ENCODE data around the gene ATP2B2. TPM values are rescaled to one million over a fixed set of nuclear protein-coding genes. Genes with fewer than 3 reads are reported as not detected.

Gene ATP2B2
- total and polyA plus RNA-seq, 9 of the 15 experiments (the other 6 are each of a cell fraction or from before 2014, with no cell fraction given) = 0.06 TPM; not detected in 8

DNA sequence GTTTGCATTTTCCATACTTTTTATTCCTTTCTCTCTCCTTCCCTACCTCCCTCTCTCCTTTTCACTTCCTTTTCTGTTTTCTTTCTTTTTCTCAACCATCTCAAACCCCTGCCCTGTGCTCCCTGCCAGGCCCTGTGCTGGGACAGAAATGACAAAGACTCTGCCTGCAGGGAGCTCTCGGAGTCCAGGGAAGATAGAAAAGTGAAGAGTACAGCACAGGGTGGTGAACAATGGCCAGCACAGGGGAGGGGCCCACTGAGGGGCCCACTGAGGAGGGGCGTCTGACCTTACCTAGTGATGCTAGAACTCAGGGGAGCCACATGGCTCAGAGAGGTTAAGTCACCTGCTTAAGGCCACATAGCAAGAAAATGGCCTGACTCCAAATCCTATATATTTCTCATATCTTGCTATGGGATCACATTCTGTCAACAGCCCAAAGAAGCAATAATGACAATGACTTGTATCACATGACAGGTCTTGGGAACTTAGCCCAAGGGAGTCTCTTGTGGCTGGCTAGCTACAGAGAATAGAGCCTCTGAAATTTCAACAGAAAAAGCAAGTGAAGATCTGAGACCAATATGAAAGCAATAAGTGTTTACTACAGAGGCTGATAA, 44.3 kb upstream of the ATP2B2 start:
- H3K4me2 ChIP-seq (ENCODE audit: insufficient read depth, low read length) = no peak overlapping the region
- no peaks in the 10 kb centered on the region for H3K9me3 ChIP-seq (replicated peaks; ENCODE audit: control insufficient read depth, insufficient read depth, low read depth, low read length)
- no peaks in the 10 kb centered on the region; a peak in 2 of 5 replicates for H3K4me1 ChIP-seq (replicated peaks in 1 of 2; ENCODE audit: control insufficient read depth in 2 of 2, insufficient read depth in 2 of 2, low read length in 2 of 2)
- FAIRE-seq (no peak), ATAC-seq (no peak), DNase-seq (ENCODE audit: extremely low read depth in 1 of 4, low spot score in 3 of 4) (no peak)
- H3K27ac ChIP-seq (ENCODE audit: extremely low read depth, low read depth, low read length) = no peak overlapping the region
- no peaks in the 10 kb centered on the region for H3K36me3 ChIP-seq (ENCODE audit: control insufficient read depth, insufficient read depth, low read length)
- ChIA-PET POLR2A (interaction anchor here (0.8 to 1.0 kb wide), 2 partner anchors 8 to 27 kb away, joined by 3 to 5 read pairs; no protein-coding TSS in a partner anchor), CTCF (ENCODE audit: low intra/inter-chr PET ratio) (no interaction called here)
- H2AFZ ChIP-seq (ENCODE audit: low read depth, low read length) = no peak overlapping the region
- peaks cover 5 to 27% of the 10 kb centered on the region in 2 experiments; a peak in 4 of 5 replicates for H3K27me3 ChIP-seq (ENCODE audit: control insufficient read depth in 2 of 2, insufficient read depth in 2 of 2, low read length in 2 of 2)
- no peaks in the 10 kb centered on the region for H3K9me1 ChIP-seq (ENCODE audit: control insufficient read depth, insufficient read depth, low read length)
- 17% methylated on average over 2 of the region's 2 CpGs for WGBS (ENCODE audit: insufficient coverage, low coverage, missing lambda C conversion rate)
- intact Hi-C loops (cut with micrococcal nuclease) = no loop called here
- H4K20me1 ChIP-seq (replicated peaks; ENCODE audit: control insufficient read depth, insufficient read depth, low read length) = peaks cover 3% of the 10 kb centered on the region; the same call in 1 of the 2 replicates
- in situ Hi-C loops (cut with MboI) = no loop called here
- BruUV-seq (replicated peaks) = no TSS peak
- no peaks in the 10 kb centered on the region for H3K79me2 ChIP-seq (ENCODE audit: control insufficient read depth, insufficient read depth, low read length)
- no peak overlapping the region for H3K9ac ChIP-seq (ENCODE audit: insufficient read depth in 1 of 2, low read depth in 2 of 2, low read length in 2 of 2)
- H3K4me3 ChIP-seq = no peak overlapping the region
- no peak for TF ChIP-seq EP300 (IDR thresholded peaks at IDR 0.05; ENCODE audit: low read length)
- TF ChIP-seq, protein P1, sequence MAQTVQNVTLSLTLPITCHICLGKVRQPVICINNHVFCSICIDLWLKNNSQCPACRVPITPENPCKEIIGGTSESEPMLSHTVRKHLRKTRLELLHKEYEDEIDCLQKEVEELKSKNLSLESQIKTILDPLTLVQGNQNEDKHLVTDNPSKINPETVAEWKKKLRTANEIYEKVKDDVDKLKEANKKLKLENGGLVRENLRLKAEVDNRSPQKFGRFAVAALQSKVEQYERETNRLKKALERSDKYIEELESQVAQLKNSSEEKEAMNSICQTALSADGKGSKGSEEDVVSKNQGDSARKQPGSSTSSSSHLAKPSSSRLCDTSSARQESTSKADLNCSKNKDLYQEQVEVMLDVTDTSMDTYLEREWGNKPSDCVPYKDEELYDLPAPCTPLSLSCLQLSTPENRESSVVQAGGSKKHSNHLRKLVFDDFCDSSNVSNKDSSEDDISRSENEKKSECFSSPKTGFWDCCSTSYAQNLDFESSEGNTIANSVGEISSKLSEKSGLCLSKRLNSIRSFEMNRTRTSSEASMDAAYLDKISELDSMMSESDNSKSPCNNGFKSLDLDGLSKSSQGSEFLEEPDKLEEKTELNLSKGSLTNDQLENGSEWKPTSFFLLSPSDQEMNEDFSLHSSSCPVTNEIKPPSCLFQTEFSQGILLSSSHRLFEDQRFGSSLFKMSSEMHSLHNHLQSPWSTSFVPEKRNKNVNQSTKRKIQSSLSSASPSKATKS (CRISPR knock-in tag; IDR thresholded peaks at IDR 0.05) = no peak
- peak; percentile 41 for TF ChIP-seq ZFP36 (IDR thresholded peaks at IDR 0.05; ENCODE audit: low read depth, low read length, partially characterized antibody)
- TF ChIP-seq TFE3 (CRISPR knock-in tag; IDR thresholded peaks at IDR 0.05) = peak; percentile 70
- peak in 1 of 2 experiments; percentile 50; a peak in 1 of 4 replicates for TF ChIP-seq FOXA3 (CRISPR knock-in tag; conservative IDR thresholded peaks at IDR 0.05 in 1 of 2, IDR thresholded peaks at IDR 0.05 in 1 of 2)
- TF ChIP-seq ARID3B (CRISPR knock-in tag; IDR thresholded peaks at IDR 0.05; ENCODE audit: borderline replicate concordance) = no peak
- TF ChIP-seq PBX2 (CRISPR knock-in tag; IDR thresholded peaks at IDR 0.05; ENCODE audit: low read depth) = no peak
- peak; percentile 50 for TF ChIP-seq PBX2 (tag; conservative IDR thresholded peaks at IDR 0.05; ENCODE audit: low read depth)
- TF ChIP-seq ASH1L (IDR thresholded peaks at IDR 0.05; ENCODE audit: borderline replicate concordance, low read depth, partially characterized antibody) = no peak
- no peak for TF ChIP-seq POLR2B (IDR thresholded peaks at IDR 0.05; ENCODE audit: low read depth, partially characterized antibody)
- no peak for TF ChIP-seq ZNF699 (CRISPR knock-in tag; IDR thresholded peaks at IDR 0.05; ENCODE audit: insufficient replicate concordance)
- peak; percentile 65 for TF ChIP-seq MEIS2 (IDR thresholded peaks at IDR 0.05; ENCODE audit: partially characterized antibody)
- TF ChIP-seq MAFG (tag; conservative IDR thresholded peaks at IDR 0.05) = no peak
